GM12878 (cell line): ENCODE results near the gene PMPCA. TPM values are rescaled to one million over a fixed set of nuclear protein-coding genes. Genes with fewer than 3 reads are reported as not detected.

Experiments
- ATAC-seq: fragments of 200-7000 bp; cut with Tn5 transposase; 3 replicates; pipeline ENCODE4 v1.9.1; 2020; ENCODE audit warnings: mild to moderate bottlenecking, moderate library complexity
- BruUV-seq: library from RNA; stranded (reverse); fragments of 400-500 nt; replicated peaks from 2 replicates; lab custom pipeline; 2021; lab: Mats Ljungman, UMichigan
- CTCF ChIA-PET: fragments of 300-600 bp; sonication (Branson Sonifier 250); formaldehyde crosslinking; extraction: SDS; loops from one replicate; lab custom pipeline; 2021; ENCODE audit warnings: inconsistent platforms; lab: Yijun Ruan, JAX
- POLR2A ChIA-PET: fragments of 350-600 bp; formaldehyde crosslinking; extraction: SDS; loops from one replicate; lab custom pipeline; 2021; ENCODE audit warnings: inconsistent platforms; lab: Charles Lee
- RAD21 ChIA-PET: fragments of 300-600 bp; sonication (Branson Sonifier 250); formaldehyde crosslinking; loops from one replicate; lab custom pipeline; 2023; ENCODE audit warnings: antibody characterized with exemption; ENCODE audit not compliant: unreplicated experiment; lab: Charles Lee
- SMC1A ChIA-PET: fragments of 300-600 bp; sonication (Branson Sonifier 250); formaldehyde crosslinking; loops from one replicate; lab custom pipeline; 2023; ENCODE audit not compliant: unreplicated experiment, uncharacterized antibody; lab: Charles Lee
- DNase-seq: peaks from one replicate; pipeline ENCODE4 v3.0.0-alpha.2; 2011; ENCODE audit warnings: low read depth, low spot score
- FAIRE-seq: peaks from 3 replicates; lab custom pipeline; 2011; peaks lifted over from hg19 to GRCh38; lab: Jason Lieb, UNC
- H2AFZ ChIP-seq: 2 replicates; pipeline ENCODE4 v1.6.0; 2011; ENCODE audit warnings: low read depth, low read length, control low read depth; ENCODE audit not compliant: control insufficient read depth
- H3K27ac ChIP-seq: 2 replicates; pipeline ENCODE4 v1.5.1; 2011; ENCODE audit warnings: control low read depth; ENCODE audit not compliant: control insufficient read depth, insufficient read depth
- H3K27me3 ChIP-seq, 2 experiments: replicated peaks in 1 of 2; 2 replicates each; pipeline versions ENCODE4 v1.6.0 to v1.6.1; 2011; ENCODE audit warnings: low read length in 1 of 2; ENCODE audit not compliant: control insufficient read depth in 2 of 2, insufficient read depth in 2 of 2
- H3K36me3 ChIP-seq, 2 experiments: 2 replicates each; pipeline ENCODE4 v1.5.1; 2011; ENCODE audit warnings: low read length in 1 of 2; ENCODE audit not compliant: control insufficient read depth in 2 of 2, insufficient read depth in 2 of 2
- H3K4me1 ChIP-seq: 2 replicates; pipeline ENCODE4 v1.6.1; 2011; ENCODE audit warnings: mild to moderate bottlenecking, low read length, moderate library complexity, mixed read lengths; ENCODE audit not compliant: control insufficient read depth, insufficient read depth
- H3K4me2 ChIP-seq: 2 replicates; pipeline ENCODE4 v1.6.0; 2011; ENCODE audit warnings: control low read depth; ENCODE audit not compliant: control insufficient read depth, insufficient read depth
- H3K4me3 ChIP-seq: fragments of 200-600 bp; sonication (generic); 2 replicates; pipeline ENCODE4 v1.5.1; 2016
- H3K79me2 ChIP-seq: 2 replicates; pipeline ENCODE4 v1.6.0; 2011; ENCODE audit warnings: low read length; ENCODE audit not compliant: control insufficient read depth, insufficient read depth
- H3K9ac ChIP-seq: 2 replicates; pipeline ENCODE4 v1.8.0; 2011; ENCODE audit warnings: low read length, control low read depth, mixed read lengths; ENCODE audit not compliant: control insufficient read depth, insufficient read depth
- H3K9me3 ChIP-seq: replicated peaks from 3 replicates; pipeline ENCODE4 v1.5.1; 2011; ENCODE audit warnings: mild to moderate bottlenecking, low read length; ENCODE audit not compliant: control insufficient read depth, insufficient read depth
- H4K20me1 ChIP-seq: 2 replicates; pipeline ENCODE4 v1.6.0; 2011; ENCODE audit not compliant: control insufficient read depth, insufficient read depth
- BACH1 ChIP-seq: fragments of 450-650 bp; IDR thresholded peaks from 2 replicates; pipeline ENCODE4 v1.6.1; 2017; ENCODE audit warnings: mild to moderate bottlenecking, borderline replicate concordance
- CREB1 ChIP-seq: IDR thresholded peaks from 2 replicates; pipeline ENCODE4 v1.6.1; 2012; ENCODE audit warnings: low read depth, mild to moderate bottlenecking, inconsistent platforms
- FOXK2 ChIP-seq: fragments of 450-650 bp; IDR thresholded peaks from 2 replicates; pipeline ENCODE4 v1.6.1; 2017; ENCODE audit warnings: mild to moderate bottlenecking, moderate library complexity
- FOXM1 ChIP-seq: IDR thresholded peaks from 2 replicates; pipeline ENCODE4 v1.6.1; 2012; ENCODE audit warnings: low read depth, mild to moderate bottlenecking, inconsistent platforms, low read length, moderate library complexity
- HDAC2 ChIP-seq: fragments of 200-600 bp; sonication (generic); IDR thresholded peaks from 2 replicates; pipeline ENCODE4 v1.6.1; 2017
- KDM1A ChIP-seq: fragments of 200-600 bp; sonication (generic); IDR thresholded peaks from 2 replicates; pipeline ENCODE4 v1.6.1; 2016; ENCODE audit warnings: borderline replicate concordance
- RAD21 ChIP-seq: IDR thresholded peaks from 2 replicates; pipeline ENCODE4 v1.6.1; 2011; ENCODE audit warnings: mild to moderate bottlenecking, low read depth, low read length, moderate library complexity; ENCODE audit not compliant: insufficient read depth
- REST ChIP-seq: IDR thresholded peaks from 2 replicates; pipeline ENCODE4 v1.6.1; 2012; ENCODE audit warnings: mild to moderate bottlenecking, low read depth, low read length
- TCF7 ChIP-seq: IDR thresholded peaks from 2 replicates; pipeline ENCODE4 v1.6.1; 2014; ENCODE audit warnings: antibody characterized with exemption, borderline replicate concordance
- ZNF592 ChIP-seq: fragments of 450-650 bp; IDR thresholded peaks from 2 replicates; pipeline ENCODE4 v1.6.1; 2017; ENCODE audit warnings: mild to moderate bottlenecking, moderate library complexity
- WGBS: methylation state at CpG from one replicate; pipeline ENCODE4 v1.1.6; 2016; ENCODE audit warnings: low lambda C conversion rate; ENCODE audit not compliant: insufficient replicate concordance, insufficient coverage; ENCODE audit errors: missing lambda C conversion rate; 5-methylcytosine and 5-hydroxymethylcytosine counted together
- in situ Hi-C: fragments of 300-500 bp; cut with MboI; formaldehyde crosslinking; loops from 9 replicates; pipeline ENCODE4 v1.14.3; 2018; ENCODE audit warnings: mixed read lengths
- intact Hi-C: fragments of 100-400 bp; cut with micrococcal nuclease; formaldehyde crosslinking; loops from one replicate; pipeline ENCODE4 v1.14.2; 2022; ENCODE audit not compliant: unreplicated experiment
- polyA plus RNA-seq, 11 experiments: library from polyadenylated mRNA; depleted of rRNA in 4 of 11; unstranded in 6 of 11; stranded (reverse) in 5 of 11; fragments of >200 nt; fragmentation: Nextera tagmentation in 4 of 11; fragmentation: Illumina TruSeq in 1 of 11; extraction: Ambion mirVana in 4 of 11; extraction: Trizol in 1 of 11; gene quantifications; 1 replicate in 1 of 11; 2 replicates in 10 of 11; pipeline versions ENCODE4 v1.2.1 to v1.2.3, GENCODE V29; 2011 to 2016; ENCODE audit warnings: inconsistent platforms in 2 of 11, missing spikeins in 2 of 11, low read depth in 1 of 11
- total RNA-seq, 4 experiments: library from RNA; depleted of rRNA in 3 of 4; stranded (reverse); fragments of >200 nt in 3 of 4; fragmentation: Illumina TruSeq in 1 of 4; extraction: Trizol in 1 of 4; gene quantifications; 2 replicates each; pipeline versions ENCODE4 v1.2.1 to v1.2.3, GENCODE V29; 2013 to 2021
- TF ChIP-seq, protein P1 (sequence below): fragments of 450-650 bp; IDR thresholded peaks from 2 replicates; pipeline ENCODE4 v1.6.1; 2017; ENCODE audit warnings: antibody characterized with exemption, mild to moderate bottlenecking, moderate library complexity
- TF ChIP-seq, protein P2 (sequence below): IDR thresholded peaks from 2 replicates; pipeline ENCODE4 v1.6.1; 2012; ENCODE audit warnings: low read depth, low read length, improper control_type of control experiment

The PMPCA gene
- total and polyA plus RNA-seq, 10 of the 15 experiments (the other 5 are each of a cell fraction or from before 2014, with no cell fraction given), result 8.1 to 137 (median 75.7) TPM

GRCh38 chr9:136378170-136379002 is 32.1 kb upstream of the PMPCA start:
- RAD21 ChIA-PET, result no interaction called here
- CTCF ChIA-PET, result no interaction called here
- H3K9ac ChIP-seq, result no peak overlapping the region
- DNase-seq (no peak), ATAC-seq (no peak), FAIRE-seq (no peak)
- no peaks in the 10 kb centered on the region for H3K4me1 ChIP-seq
- no peaks in the 10 kb centered on the region for H3K79me2 ChIP-seq
- BruUV-seq, result no TSS peak
- H4K20me1 ChIP-seq, result no peaks in the 10 kb centered on the region
- POLR2A ChIA-PET, result no interaction called here
- H3K4me2 ChIP-seq, result no peak overlapping the region
- 87% methylated on average over 25 of the region's 28 CpGs for WGBS
- no peak overlapping the region for H3K4me3 ChIP-seq
- H3K36me3 ChIP-seq, result peaks cover 0 to 31% of the 10 kb centered on the region in 2 experiments; a peak in 3 of 4 replicates
- no peaks in the 10 kb centered on the region for H3K27me3 ChIP-seq
- SMC1A ChIA-PET, result no interaction called here
- H2AFZ ChIP-seq, result no peak overlapping the region
- in situ Hi-C loops (no loop called here), intact Hi-C loops (no loop called here)
- no peak overlapping the region for H3K27ac ChIP-seq
- H3K9me3 ChIP-seq, result no peaks in the 10 kb centered on the region
- no peak for TF ChIP-seq HDAC2
- no peak for TF ChIP-seq TCF7
- no peak for TF ChIP-seq CREB1
- TF ChIP-seq BACH1, result no peak
- no peak for TF ChIP-seq FOXK2
- no peak for TF ChIP-seq REST
- no peak for TF ChIP-seq ZNF592
- TF ChIP-seq, protein P1, sequence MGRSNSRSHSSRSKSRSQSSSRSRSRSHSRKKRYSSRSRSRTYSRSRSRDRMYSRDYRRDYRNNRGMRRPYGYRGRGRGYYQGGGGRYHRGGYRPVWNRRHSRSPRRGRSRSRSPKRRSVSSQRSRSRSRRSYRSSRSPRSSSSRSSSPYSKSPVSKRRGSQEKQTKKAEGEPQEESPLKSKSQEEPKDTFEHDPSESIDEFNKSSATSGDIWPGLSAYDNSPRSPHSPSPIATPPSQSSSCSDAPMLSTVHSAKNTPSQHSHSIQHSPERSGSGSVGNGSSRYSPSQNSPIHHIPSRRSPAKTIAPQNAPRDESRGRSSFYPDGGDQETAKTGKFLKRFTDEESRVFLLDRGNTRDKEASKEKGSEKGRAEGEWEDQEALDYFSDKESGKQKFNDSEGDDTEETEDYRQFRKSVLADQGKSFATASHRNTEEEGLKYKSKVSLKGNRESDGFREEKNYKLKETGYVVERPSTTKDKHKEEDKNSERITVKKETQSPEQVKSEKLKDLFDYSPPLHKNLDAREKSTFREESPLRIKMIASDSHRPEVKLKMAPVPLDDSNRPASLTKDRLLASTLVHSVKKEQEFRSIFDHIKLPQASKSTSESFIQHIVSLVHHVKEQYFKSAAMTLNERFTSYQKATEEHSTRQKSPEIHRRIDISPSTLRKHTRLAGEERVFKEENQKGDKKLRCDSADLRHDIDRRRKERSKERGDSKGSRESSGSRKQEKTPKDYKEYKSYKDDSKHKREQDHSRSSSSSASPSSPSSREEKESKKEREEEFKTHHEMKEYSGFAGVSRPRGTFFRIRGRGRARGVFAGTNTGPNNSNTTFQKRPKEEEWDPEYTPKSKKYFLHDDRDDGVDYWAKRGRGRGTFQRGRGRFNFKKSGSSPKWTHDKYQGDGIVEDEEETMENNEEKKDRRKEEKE, result no peak
- TF ChIP-seq RAD21, result no peak
- no peak for TF ChIP-seq KDM1A
- TF ChIP-seq, protein P2, sequence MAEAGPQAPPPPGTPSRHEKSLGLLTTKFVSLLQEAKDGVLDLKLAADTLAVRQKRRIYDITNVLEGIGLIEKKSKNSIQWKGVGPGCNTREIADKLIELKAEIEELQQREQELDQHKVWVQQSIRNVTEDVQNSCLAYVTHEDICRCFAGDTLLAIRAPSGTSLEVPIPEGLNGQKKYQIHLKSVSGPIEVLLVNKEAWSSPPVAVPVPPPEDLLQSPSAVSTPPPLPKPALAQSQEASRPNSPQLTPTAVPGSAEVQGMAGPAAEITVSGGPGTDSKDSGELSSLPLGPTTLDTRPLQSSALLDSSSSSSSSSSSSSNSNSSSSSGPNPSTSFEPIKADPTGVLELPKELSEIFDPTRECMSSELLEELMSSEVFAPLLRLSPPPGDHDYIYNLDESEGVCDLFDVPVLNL, result no peak
- no peak for TF ChIP-seq FOXM1
